Cortex of kidney (tissue), 1 donor: ENCODE data around the gene TMC4.

Source experiments
- DNase-seq: peaks from one replicate; lab custom pipeline; 2025; lab: John Stamatoyannopoulos, UW

The TMC4 gene

GRCh38 chr19:54154603-54155345 lies 18.2 kb downstream of the TMC4 start:
- DNase-seq, result no peak

DNA sequence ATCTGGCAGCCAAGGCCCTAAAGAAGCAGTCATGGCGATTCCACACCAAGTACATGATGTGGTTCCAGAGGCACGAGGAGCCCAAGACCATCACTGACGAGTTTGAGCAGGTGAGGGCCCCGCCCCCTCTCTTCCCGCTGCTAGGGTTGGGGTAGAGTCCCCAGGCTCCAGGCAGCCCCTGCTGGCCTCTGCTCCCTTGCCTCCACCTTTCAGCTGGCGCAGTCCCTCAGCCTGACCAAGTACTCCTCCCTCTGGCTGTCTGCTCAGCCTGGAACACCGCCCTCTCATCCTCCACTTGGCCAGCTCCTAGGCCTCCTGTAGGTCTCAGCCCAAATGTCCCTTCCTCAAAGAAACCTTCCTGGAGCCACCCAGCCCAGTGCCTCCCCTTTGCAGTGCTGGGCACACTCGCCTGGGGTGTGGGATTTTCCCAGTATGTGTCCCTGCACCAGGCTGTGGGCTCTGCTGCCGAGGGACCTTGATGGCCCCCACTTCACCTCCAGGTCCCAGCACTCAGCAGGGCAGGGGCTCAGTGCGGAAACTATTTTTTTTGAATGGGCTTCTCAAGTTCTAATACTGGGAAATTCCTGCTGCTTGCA lies 19.1 kb downstream of the TMC4 start:
- DNase-seq, result no peak

GRCh38 chr19:54152878-54153524 lies 20.0 kb downstream of the TMC4 start:
- DNase-seq, result no peak

GRCh38 chr19:54152267-54152666 lies 20.7 kb downstream of the TMC4 start:
- DNase-seq, result no peak

- no peak for DNase-seq
Observed at GRCh38 chr19:54151362-54152035, 21.5 kb downstream of the TMC4 start.

DNA sequence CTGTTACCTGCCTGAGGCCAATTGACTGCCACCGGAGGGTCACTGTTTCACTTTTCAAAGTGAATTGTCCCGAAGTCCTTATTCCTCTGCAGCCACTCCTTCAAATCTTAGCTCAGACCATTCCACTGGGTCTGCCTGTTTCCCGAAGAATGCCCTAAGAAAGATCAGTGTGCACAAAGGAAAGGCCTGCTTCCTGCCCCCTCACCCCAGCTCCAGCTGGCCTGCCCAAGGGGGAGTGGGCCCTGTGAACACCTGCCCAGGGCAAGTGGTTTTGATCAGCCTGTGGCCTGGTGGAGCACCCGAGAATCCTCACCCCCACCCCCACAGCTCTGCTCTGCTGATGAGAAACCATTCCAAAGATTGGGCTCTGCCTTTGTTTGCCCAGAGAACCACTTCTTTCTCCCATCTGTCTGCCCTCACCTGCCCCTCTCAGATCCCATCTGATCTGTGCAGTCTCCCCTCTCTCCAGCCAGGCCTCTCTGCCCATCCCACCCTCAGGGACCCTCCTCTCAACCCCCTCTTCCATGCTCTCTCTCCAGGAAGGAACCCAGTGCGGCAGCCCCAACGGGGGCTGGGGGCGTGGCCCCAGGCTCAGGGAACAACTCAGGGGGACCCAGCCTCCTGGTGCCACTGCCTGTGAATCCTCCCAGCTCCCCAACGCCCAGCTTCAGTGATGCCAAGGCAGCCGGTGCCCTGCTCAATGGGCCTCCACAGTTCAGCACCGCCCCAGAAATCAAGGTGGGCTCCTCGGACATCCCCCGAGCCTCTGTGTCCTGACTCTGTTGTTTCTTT lies 23.7 kb downstream of the TMC4 start:
- no peak for DNase-seq

GRCh38 chr19:54148158-54148557 lies 24.8 kb downstream of the TMC4 start:
- DNase-seq, result no peak

DNA sequence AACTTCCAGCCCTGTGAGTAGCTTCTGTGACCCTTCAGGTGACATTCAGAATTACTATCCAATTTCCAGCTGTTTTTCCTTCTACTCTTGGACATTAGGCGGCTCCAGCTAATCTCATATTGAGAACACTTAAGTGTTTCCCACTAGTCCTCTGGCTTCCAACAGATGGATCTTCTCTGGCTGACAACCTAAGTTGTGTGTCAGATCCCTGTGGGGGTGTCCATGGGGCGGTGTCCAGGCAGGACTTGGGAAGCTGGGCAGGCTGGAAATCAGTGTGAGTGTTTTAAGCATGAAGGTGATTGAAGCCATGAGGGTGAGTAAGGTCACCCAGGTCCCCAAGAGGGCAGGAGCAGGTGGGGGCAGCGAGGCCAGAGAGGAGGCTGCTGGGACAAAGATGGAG lies 25.3 kb downstream of the TMC4 start:
- no peak for DNase-seq

DNA sequence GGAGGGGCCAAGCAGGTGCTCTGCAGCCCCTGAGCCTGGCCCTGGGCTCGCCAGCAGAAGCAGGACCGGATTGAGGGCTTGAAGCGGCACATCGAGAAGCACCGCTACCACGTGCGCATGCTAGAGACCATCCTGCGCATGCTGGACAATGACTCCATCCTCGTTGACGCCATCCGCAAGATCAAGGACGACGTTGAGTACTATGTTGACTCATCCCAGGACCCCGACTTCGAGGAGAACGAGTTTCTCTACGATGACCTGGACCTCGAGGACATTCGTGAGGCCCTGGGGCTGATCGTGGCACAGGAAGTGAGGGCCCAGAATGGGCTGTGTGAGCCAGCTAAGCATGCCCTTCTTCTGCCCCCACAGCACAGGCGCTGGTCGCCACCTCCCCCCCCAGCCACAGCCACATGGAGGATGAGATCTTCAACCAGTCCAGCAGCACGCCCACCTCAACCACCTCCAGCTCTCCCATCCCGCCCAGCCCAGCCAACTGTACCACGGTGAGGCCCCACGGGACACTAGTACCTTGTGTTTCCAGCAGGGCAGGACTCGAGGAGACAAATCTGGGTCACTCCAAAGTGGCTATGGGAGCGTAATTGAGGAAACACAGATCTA lies 27.3 kb downstream of the TMC4 start:
- DNase-seq, result no peak

DNA sequence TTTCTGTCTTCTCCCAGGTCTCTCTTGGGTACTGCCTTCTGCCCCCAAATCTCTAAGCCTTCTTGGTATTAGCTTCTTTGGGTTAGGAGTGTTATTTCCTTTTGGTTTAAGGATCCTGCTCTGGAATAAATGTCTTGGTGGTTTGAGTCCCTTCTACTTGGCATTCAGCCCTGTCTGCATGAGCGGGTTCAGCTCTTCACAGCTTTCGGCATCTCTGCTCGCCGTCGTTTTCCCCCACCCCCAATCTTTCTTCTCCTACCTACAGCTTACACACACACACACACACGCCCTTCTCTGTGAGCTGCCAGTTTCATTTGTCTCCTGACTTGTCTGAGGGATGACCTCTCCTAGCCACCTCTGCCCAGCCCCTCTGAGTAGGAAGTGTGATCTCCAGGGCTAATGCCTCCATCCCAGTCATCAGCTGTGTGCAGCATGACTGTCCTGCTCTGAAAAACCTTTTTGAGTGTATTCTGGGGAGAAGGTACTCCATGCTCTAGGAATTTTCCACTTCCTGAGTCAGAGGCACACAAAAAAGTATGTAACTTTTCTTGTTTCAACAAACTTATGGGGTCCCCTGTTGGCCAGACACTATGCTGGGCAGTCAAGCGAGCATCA lies 30.7 kb downstream of the TMC4 start:
- no peak for DNase-seq

GRCh38 chr19:54141356-54141755 lies 31.6 kb downstream of the TMC4 start:
- DNase-seq, result no peak

DNA sequence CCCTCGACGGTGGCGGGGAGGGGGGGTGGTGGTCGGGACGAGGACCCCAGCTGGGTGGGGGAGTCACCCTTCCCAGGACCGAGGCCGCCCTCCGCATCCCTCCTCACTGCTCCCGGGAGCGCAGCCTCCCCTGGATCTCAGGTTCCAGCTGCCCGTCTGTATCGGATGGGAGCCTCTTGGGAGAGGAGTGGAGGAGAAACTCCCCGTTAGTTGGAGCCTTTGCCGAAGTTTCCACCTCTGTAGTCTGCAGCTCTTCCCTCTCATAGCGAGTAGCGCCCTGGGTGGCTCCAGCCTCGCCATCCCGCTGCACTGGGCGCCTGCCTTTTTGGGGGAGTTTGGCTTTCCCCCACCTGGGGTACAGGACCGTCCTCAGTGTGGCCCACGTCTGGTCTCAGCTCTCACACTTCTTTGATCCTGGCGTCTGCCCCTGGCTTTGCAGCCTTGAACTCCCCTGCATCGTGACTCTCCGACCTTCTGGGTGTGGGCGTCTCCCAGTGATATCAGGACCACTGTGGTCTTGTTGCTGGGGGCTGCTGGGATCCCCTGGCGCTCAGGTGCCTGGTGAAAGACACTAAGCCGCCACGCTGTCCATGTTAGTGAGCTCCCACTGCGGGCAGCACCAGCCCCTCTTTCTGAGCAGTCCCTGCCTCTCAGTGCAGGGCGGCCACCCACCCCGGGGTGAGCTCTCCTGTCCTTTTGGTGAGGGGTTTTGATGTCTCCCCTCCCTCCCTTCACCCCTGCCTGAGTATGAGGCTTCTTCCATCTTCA lies 34.3 kb downstream of the TMC4 start:
- DNase-seq, result no peak

- DNase-seq, result no peak
Observed at GRCh38 chr19:54137699-54138488, 35.1 kb downstream of the TMC4 start, which contains the start of gene CNOT3. Gene CNOT3, plus strand, starts transcription at chr19:54137762. Its CDS starts 5,217 bp downstream, at chr19:54142979.

- DNase-seq, result peak; percentile 62
Observed at GRCh38 chr19:54136864-54137698, 35.9 kb downstream of the TMC4 start.

DNA sequence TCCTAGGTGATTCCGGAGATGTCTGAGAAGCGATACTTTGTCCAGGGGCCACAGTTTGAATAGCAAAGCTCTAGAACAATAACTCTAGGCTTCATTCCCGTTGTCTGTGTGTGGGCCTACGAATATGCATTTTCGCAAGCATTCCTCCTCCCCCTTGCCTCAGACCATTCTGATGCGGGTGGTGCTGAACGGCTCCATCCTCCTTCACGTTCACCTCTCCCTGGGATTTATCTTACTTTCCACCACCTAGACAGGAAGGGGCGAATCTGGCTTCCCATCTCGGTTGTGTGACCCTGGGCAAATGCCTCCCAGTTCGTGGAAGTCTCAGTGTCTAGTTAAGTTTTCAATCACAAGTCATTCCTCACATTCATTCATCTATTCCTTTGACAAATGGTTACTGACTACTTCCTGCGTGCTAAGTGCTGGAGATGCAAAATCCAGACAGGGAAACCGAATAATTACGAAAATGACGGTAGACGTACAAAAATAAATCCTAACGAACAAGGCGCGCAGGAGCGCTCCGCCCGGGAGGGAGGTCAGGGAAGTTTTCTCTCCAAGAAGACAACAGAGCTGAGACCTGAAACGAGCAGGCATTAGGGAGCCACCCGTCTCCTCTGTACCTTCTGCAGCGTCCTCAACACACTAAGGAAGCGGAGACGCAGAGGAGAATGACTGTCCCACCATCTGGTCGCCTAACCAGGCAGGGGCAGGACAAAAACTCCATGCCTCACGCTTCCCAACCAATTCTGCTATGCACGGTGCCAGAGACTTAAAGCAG lies 36.7 kb downstream of the TMC4 start:
- DNase-seq, result no peak

DNA sequence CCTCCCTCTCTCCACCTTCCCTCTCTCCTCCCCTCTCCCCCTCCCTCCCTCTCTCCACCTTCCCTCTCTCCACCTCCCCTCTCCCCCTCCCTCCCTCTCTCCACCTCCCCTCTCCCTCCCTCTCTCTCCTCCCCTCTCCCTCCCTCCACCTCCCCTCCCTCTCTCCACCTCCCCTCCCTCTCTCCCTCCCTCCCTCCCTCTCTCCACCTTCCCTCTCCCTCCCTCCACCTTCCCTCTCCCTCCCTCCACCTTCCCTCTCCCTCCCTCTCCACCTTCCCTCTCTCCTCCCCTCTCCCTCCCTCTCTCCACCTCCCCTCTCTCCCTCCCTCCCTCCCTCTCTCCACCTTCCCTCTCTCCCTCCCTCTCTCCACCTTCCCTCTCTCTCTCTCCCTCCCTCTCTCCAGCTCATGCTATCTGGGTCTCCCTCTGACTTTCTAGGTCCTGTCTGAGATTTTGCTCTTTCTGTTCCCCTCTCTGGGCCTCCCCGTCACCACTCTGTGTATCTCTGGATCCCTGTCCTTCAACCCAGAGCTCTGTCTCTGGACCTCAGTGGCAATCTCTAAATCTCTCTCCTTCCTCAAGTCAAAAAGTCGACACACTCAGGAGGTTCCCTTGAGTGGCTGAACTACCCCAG lies 38.9 kb downstream of the TMC4 start:
- DNase-seq, result no peak

DNA sequence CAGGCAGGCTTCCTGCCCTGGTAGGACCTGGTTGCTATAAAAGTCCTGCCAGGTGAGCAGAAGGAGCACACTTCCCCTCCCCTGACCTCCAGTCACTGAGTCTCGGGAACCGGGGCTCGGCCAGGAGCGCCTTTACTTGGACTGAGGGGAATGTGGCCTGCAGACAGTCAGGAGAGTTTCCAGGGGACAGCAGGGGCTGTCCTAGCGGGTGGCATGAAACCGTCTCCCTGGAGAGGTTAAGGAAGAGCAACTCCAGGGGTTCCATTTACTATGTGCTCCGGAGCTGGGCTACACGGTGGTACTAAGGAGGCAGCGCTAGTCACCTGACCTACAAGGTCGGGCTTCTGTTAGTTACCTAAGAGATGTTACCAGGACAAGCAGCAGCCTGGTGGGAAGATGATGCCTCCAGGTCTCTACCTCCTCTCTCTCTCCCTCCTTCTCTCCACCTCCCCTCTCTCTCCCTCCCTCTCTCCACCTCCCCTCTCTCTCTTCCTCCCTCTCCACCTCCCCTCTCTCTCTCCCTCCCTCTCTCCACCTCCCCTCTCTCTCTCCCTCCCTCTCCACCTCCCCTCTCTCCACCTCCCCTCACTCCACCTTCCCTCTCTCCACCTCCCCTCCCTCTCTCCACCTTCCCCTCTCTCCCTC lies 39.5 kb downstream of the TMC4 start:
- no peak for DNase-seq
